ENCODE results near the gene NPY5R.

Gene NPY5R

GRCh38 chr4:163385466-163385865 is 41.8 kb downstream of the NPY5R start:
- DNase-seq: no peak

- DNase-seq: no peak
Observed at GRCh38 chr4:163391756-163392155, 48.1 kb downstream of the NPY5R start.

GRCh38 chr4:163392328-163392727 is 48.6 kb downstream of the NPY5R start:
- no peak for DNase-seq

GRCh38 chr4:163393471-163393870 is 49.8 kb downstream of the NPY5R start:
- DNase-seq: no peak

GRCh38 chr4:163395055-163395454 is 51.4 kb downstream of the NPY5R start:
- DNase-seq: no peak

- no peak for DNase-seq
Observed at GRCh38 chr4:163395758-163396157, 52.1 kb downstream of the NPY5R start.

- no peak for DNase-seq
Observed at GRCh38 chr4:163398238-163398637, 54.5 kb downstream of the NPY5R start.

GRCh38 chr4:163400911-163401310 is 57.2 kb downstream of the NPY5R start:
- DNase-seq: no peak
